ENCODE measurements around the gene FLT1. TPM values are rescaled to one million over a fixed set of nuclear protein-coding genes. Genes with fewer than 3 reads are reported as not detected.

FLT1 gene
- total and polyA plus RNA-seq, 2 donors (not counting 1 experiment from before 2014, with no cell fraction given): 1.3 to 2.5 TPM

DNA sequence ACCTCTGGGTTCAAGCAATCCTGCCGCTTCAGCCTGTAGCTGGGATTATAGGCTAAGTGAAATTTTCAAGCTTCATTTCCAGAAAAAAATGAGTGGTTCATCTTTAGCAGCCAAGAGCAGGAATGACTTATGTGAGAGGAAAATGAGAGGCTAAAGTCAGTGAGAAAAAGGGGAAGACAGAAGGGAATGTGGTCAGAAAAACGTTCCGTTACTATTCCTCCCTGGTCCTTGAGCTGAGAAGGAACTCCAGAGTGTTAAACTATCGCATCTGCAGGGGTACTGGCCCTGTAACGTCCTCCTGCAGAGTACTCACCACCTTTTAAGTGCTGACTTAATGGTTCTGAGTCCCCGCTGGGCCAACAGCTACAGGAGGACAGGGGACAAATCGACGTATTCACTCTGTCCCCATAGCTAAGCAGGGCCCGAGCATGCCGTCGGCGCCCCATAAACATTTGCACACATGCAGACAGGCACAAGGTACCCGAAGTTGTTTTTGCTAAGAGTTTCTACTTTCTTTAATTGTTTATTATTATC, 88.1 kb downstream of the FLT1 start:
- H3K9ac ChIP-seq (ENCODE audit: insufficient read depth, low read length): no peak overlapping the region
- DNase-seq (ENCODE audit: low read depth in 2 of 2): no peak
- no peak overlapping the region for H3K27ac ChIP-seq (ENCODE audit: insufficient read depth, low read length)
- no peaks in the 10 kb centered on the region for H3K79me2 ChIP-seq (ENCODE audit: control insufficient read depth, insufficient read depth, low read length)
- H3K4me3 ChIP-seq (replicated peaks in 1 of 4; ENCODE audit: control extremely low read depth in 1 of 4, insufficient read depth in 1 of 4, low read depth in 3 of 4, low read length in 4 of 4): no peak overlapping the region
- no peaks in the 10 kb centered on the region for H3K4me1 ChIP-seq (ENCODE audit: control insufficient read depth, extremely low read depth, insufficient read depth, low read length)
- H3K27me3 ChIP-seq (ENCODE audit: control insufficient read depth, insufficient read depth, low read length): no peaks in the 10 kb centered on the region
- no peak for TF ChIP-seq EZH2 (IDR thresholded peaks at IDR 0.05; ENCODE audit: low read length, missing control alignments)
- no peak for TF ChIP-seq CTCF (conservative IDR thresholded peaks at IDR 0.05 in 1 of 2, IDR thresholded peaks at IDR 0.05 in 1 of 2; ENCODE audit: low read depth in 1 of 2, low read length in 2 of 2)
- no peaks in the 10 kb centered on the region for H3K9me3 ChIP-seq (ENCODE audit: control insufficient read depth, insufficient read depth, low read depth, low read length)
- no peak overlapping the region for H2AFZ ChIP-seq (ENCODE audit: low read length)
- no peaks in the 10 kb centered on the region for H4K20me1 ChIP-seq (ENCODE audit: control insufficient read depth, extremely low read depth, insufficient read depth, low read length)
- H3K4me2 ChIP-seq (ENCODE audit: extremely low read depth, insufficient read depth, low read length): no peak overlapping the region
- H3K36me3 ChIP-seq (ENCODE audit: control insufficient read depth, insufficient read depth, low read length): no peaks in the 10 kb centered on the region

DNA sequence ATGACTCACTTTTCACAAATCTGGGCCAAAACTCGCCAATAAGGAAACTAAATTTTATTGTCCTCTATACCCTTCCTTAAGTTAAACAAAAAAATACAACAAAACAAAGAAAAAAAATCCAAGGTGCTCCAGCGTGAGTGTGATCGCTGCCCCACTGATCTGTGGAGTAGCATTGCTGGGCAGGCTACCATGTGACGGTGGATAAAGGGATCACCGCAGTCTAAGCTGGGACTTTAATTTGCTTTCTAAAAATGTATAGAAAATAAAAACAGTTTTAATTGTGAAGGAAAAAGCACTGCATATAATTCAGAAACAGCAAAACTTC, 92.9 kb downstream of the FLT1 start:
- TF ChIP-seq CTCF (conservative IDR thresholded peaks at IDR 0.05 in 1 of 2, IDR thresholded peaks at IDR 0.05 in 1 of 2; ENCODE audit: low read depth in 1 of 2, low read length in 2 of 2) (no peak), EZH2 (IDR thresholded peaks at IDR 0.05; ENCODE audit: low read length, missing control alignments) (no peak)
- H3K27me3 ChIP-seq (ENCODE audit: control insufficient read depth, insufficient read depth, low read length): no peaks in the 10 kb centered on the region
- no peak overlapping the region for H2AFZ ChIP-seq (ENCODE audit: low read length)
- no peaks in the 10 kb centered on the region for H3K79me2 ChIP-seq (ENCODE audit: control insufficient read depth, insufficient read depth, low read length)
- H3K27ac ChIP-seq (ENCODE audit: insufficient read depth, low read length): no peak overlapping the region
- no peak overlapping the region for H3K9ac ChIP-seq (ENCODE audit: insufficient read depth, low read length)
- no peak overlapping the region for H3K4me2 ChIP-seq (ENCODE audit: extremely low read depth, insufficient read depth, low read length)
- H4K20me1 ChIP-seq (ENCODE audit: control insufficient read depth, extremely low read depth, insufficient read depth, low read length): no peaks in the 10 kb centered on the region
- H3K9me3 ChIP-seq (ENCODE audit: control insufficient read depth, insufficient read depth, low read depth, low read length): no peaks in the 10 kb centered on the region
- H3K4me1 ChIP-seq (ENCODE audit: control insufficient read depth, extremely low read depth, insufficient read depth, low read length): peaks cover 2% of the 10 kb centered on the region
- H3K36me3 ChIP-seq (ENCODE audit: control insufficient read depth, insufficient read depth, low read length): no peaks in the 10 kb centered on the region
- H3K4me3 ChIP-seq (replicated peaks in 1 of 4; ENCODE audit: control extremely low read depth in 1 of 4, insufficient read depth in 1 of 4, low read depth in 3 of 4, low read length in 4 of 4): no peak overlapping the region
- DNase-seq (ENCODE audit: low read depth in 2 of 2): no peak

- Histone ChIP-seq H3K36me3 (ENCODE audit: control insufficient read depth, insufficient read depth, low read length) (no peaks in the 10 kb centered on the region), H3K79me2 (ENCODE audit: control insufficient read depth, insufficient read depth, low read length) (no peaks in the 10 kb centered on the region), H2AFZ (ENCODE audit: low read length) (no peak overlapping the region), H3K4me3 (replicated peaks in 1 of 4; ENCODE audit: control extremely low read depth in 1 of 4, insufficient read depth in 1 of 4, low read depth in 3 of 4, low read length in 4 of 4) (no peak overlapping the region), H3K27ac (ENCODE audit: insufficient read depth, low read length) (no peak overlapping the region), H3K9ac (ENCODE audit: insufficient read depth, low read length) (no peak overlapping the region), H4K20me1 (ENCODE audit: control insufficient read depth, extremely low read depth, insufficient read depth, low read length) (no peaks in the 10 kb centered on the region), H3K4me1 (ENCODE audit: control insufficient read depth, extremely low read depth, insufficient read depth, low read length) (peaks cover 2% of the 10 kb centered on the region), H3K27me3 (ENCODE audit: control insufficient read depth, insufficient read depth, low read length) (no peaks in the 10 kb centered on the region), H3K9me3 (ENCODE audit: control insufficient read depth, insufficient read depth, low read depth, low read length) (no peaks in the 10 kb centered on the region), H3K4me2 (ENCODE audit: extremely low read depth, insufficient read depth, low read length) (peak overlapping the region; percentile 37)
- TF ChIP-seq CTCF (conservative IDR thresholded peaks at IDR 0.05 in 1 of 2, IDR thresholded peaks at IDR 0.05 in 1 of 2; ENCODE audit: low read depth in 1 of 2, low read length in 2 of 2) (no peak), EZH2 (IDR thresholded peaks at IDR 0.05; ENCODE audit: low read length, missing control alignments) (no peak)
- DNase-seq (ENCODE audit: low read depth in 2 of 2): peak; percentile 38 to 62
Observed at GRCh38 chr13:28401303-28402056, 93.4 kb downstream of the FLT1 start.

All from fibroblast of lung (primary cell).